Activated naive CD4-positive, alpha-beta T cell (primary cell): ENCODE data around the gene C10orf120.

ENCODE experiments used
- DNase-seq, 4 experiments: peaks; one replicate each; lab custom pipeline; 2025; lab: John Stamatoyannopoulos, UW

Gene C10orf120

GRCh38 chr10:122660696-122661095 is 39.0 kb downstream of the C10orf120 start:
- no peak for DNase-seq

DNA sequence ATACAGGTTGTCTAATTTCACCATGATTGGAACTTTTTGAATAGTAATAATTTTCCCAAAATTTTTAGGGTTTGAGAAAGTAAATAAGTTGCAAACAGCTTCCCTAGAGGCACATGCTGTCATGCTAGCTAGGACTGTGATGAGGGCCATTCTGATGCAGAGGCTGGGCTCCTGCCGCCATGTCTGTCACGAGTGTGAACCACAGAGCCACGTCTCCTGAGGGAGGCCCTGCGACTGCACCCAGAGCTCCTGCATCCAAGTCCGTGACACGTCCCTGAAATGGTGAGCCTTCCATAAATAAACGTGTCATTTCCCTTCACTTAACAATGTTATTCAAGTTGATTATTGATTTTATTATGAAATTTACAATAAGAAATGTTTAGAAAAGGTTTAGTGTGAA is 40.0 kb downstream of the C10orf120 start:
- no peak for DNase-seq

DNA sequence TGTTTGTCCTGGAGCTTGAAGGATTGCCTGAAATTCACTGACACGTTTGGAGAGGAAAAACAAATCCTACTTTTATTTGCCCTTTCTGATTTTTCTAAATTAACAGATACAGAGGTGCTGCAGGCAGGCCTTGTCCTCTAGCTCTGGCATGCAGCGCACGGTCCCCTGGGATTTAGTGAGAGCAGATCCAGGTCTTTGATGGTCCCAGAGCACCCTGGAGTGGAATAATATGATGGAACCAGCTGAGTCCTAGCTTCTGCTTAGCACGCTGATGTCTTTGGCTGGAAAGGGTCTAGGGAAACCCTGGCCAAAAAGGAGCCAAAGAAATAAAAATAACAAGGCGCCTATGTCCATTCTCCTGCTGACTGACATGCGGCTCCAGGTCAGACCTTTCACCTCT is 40.5 kb downstream of the C10orf120 start:
- no peak for DNase-seq

DNA sequence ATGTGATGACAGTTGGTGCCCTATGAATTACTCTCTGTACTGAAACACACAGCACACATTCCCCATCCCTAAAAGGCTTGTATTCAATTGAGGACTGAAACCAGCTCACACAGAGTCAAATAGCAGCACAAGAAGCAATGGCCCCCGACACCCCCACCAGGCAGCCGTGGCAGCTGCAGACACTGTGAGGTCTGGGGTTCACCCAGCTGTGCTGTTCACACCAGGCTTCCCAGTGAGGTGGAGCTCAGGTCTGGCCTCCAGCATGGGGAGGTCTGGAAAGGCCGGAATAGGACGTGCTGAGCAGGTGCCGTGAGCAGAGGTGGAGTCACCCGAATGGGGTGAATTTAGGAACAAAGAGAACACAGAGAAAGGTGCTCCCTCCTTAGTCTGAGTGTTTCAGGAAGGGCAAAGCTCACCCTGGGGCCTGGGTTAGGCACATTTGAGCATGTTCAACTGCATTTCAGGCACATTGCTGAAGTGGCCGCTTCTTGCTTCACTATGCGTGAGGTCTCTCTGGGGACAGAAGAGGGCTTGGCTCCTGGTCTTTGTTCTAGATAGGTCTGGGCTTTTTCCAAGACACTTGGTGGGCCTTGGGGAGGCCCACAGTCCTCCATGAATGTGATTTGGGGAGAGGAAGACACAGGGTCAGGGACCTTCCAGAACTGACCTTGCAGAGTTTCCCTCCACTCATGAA is 41.1 kb downstream of the C10orf120 start:
- DNase-seq: no peak

- no peak for DNase-seq
These were observed 41.9 kb downstream of the C10orf120 start for GRCh38 chr10:122657729-122658128.

GRCh38 chr10:122657255-122657654 is 42.4 kb downstream of the C10orf120 start:
- DNase-seq: no peak

DNA sequence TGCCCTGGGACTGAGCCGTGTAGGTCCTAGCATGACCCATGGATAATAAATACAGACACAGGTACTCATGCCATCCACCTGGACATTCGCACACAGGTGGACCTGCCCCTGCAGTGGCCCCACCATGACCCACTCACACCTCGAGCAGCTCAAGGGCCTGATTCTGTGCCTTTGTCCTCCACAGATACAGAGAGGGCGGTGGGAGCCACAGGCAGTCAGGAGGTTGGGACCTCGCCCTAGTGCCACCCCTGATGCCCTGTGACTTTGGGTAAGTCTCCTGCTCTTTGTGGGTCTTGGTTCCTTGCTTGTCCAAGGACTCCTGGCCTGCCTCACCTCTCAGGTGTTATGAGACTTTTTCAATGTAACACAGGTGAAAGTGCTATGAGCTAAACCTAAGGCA is 42.9 kb downstream of the C10orf120 start:
- no peak for DNase-seq

DNA sequence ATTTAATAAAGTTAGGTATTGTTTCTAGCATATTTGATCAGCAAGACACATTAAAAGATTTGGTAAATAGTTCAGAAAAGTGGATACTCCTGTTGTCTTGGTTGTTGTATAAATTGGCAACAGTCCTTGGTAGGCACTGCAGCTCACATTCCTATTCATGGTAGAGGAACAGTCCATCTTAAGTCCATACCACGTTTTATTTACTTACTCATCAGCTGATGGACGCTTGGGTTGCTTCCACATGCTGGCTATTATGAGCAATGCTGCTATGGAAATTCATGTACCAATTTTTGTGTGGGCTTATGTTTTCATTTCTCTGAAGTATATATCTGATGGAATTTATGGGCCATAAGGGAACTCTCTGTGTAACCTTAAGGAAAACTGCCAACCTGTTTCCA is 43.3 kb downstream of the C10orf120 start:
- no peak for DNase-seq

GRCh38 chr10:122655524-122656307 is 43.9 kb downstream of the C10orf120 start:
- no peak for DNase-seq

- DNase-seq: no peak
These were observed 49.3 kb downstream of the C10orf120 start for GRCh38 chr10:122650331-122650730.

DNA sequence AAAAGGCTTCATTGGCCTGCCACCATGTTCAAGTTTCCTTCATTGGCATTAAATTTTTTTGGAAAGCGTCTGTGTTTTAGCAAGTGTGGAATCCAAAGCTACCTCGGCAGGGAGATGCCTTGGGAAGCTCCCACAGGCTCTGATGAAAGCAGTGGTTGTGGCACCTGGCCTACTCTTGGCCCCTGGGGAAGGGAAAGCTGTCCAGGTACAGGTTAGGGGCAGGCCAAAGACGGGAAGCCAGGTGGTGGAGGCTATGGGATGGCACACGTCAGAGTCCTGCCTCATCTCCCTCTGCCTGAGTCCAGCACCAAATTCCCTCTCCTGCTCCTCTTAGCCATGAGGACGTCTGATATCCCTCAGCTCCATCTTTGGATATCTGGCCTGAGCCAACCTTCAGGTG is 49.7 kb downstream of the C10orf120 start:
- DNase-seq: no peak

GRCh38 chr10:122648599-122649428 is 50.8 kb downstream of the C10orf120 start:
- no peak for DNase-seq
